Measurements from ENCODE around the gene CSNK1G1. TPM values are rescaled to one million over a fixed set of nuclear protein-coding genes. Genes with fewer than 3 reads are reported as not detected.

Gene CSNK1G1
- total RNA-seq, 1 donor: 34.0 TPM

DNA sequence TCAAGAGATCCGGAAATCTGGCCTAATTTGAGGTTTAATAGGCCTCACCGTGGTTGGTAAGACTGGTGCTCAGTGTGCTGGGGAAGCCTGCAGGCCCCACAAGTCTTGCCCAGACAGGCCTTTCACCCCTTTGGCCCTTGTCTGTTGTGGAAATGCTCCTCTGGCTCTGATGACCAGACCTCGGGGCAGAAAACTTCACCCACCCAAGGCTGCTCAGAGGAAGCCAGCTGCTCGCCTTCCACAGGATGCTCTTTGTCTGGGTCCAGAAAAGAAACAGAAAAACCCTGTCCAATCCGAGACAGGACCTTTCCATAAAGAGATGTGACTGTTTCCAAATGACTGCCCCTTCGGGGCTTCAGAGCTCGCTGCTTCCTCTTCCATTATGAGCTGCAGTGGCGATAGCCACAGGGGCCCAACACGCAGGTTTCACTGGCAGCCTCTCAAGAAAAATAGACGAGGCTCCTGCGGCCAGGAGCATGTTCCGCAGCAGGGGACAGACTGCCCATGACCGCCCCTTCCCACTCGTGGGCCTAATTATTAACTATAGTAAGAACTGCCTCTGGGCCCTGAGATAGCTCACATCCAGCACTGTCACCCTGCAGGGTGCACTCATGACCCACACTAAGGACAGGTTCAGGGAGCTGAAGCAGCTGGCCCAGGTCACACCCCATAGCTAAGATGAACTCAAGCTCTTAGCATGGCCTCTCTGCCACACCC, 211.2 kb downstream of the CSNK1G1 start:
- Histone ChIP-seq H3K27me3 (ENCODE audit: insufficient read depth, low read length) (no peaks in the 10 kb centered on the region), H3K79me2 (ENCODE audit: insufficient read depth, low read length) (no peaks in the 10 kb centered on the region), H3K27ac (ENCODE audit: low read depth, low read length) (no peak overlapping the region), H3K4me2 (ENCODE audit: insufficient read depth, low read length) (no peak overlapping the region), H3K9me3 (ENCODE audit: low read depth, low read length) (no peaks in the 10 kb centered on the region), H2AFZ (ENCODE audit: low read length) (no peak overlapping the region), H4K20me1 (ENCODE audit: insufficient read depth, low read length) (no peaks in the 10 kb centered on the region), H3K4me3 (ENCODE audit: insufficient read depth, low read length) (no peak overlapping the region), H3K4me1 (ENCODE audit: insufficient read depth, low read length) (no peaks in the 10 kb centered on the region), H3K36me3 (ENCODE audit: insufficient read depth, low read length) (peaks cover 25% of the 10 kb centered on the region)
- DNase-seq (ENCODE audit: insufficient read length, low spot score, missing footprints): no peak
- TF ChIP-seq CTCF (IDR thresholded peaks at IDR 0.05; ENCODE audit: extremely low read depth, low read depth, low read length): no peak

GRCh38 chr15:64144192-64144564, 211.8 kb downstream of the CSNK1G1 start:
- H4K20me1 ChIP-seq (ENCODE audit: insufficient read depth, low read length): no peaks in the 10 kb centered on the region
- DNase-seq (ENCODE audit: insufficient read length, low spot score, missing footprints): no peak
- H3K9me3 ChIP-seq (ENCODE audit: low read depth, low read length): no peaks in the 10 kb centered on the region
- H3K27me3 ChIP-seq (ENCODE audit: insufficient read depth, low read length): no peaks in the 10 kb centered on the region
- no peak overlapping the region for H3K4me2 ChIP-seq (ENCODE audit: insufficient read depth, low read length)
- no peaks in the 10 kb centered on the region for H3K4me1 ChIP-seq (ENCODE audit: insufficient read depth, low read length)
- H3K4me3 ChIP-seq (ENCODE audit: insufficient read depth, low read length): no peak overlapping the region
- H3K79me2 ChIP-seq (ENCODE audit: insufficient read depth, low read length): no peaks in the 10 kb centered on the region
- H3K27ac ChIP-seq (ENCODE audit: low read depth, low read length): no peak overlapping the region
- H2AFZ ChIP-seq (ENCODE audit: low read length): no peak overlapping the region
- H3K36me3 ChIP-seq (ENCODE audit: insufficient read depth, low read length): peaks cover 25% of the 10 kb centered on the region
- TF ChIP-seq CTCF (IDR thresholded peaks at IDR 0.05; ENCODE audit: extremely low read depth, low read depth, low read length): no peak

DNA sequence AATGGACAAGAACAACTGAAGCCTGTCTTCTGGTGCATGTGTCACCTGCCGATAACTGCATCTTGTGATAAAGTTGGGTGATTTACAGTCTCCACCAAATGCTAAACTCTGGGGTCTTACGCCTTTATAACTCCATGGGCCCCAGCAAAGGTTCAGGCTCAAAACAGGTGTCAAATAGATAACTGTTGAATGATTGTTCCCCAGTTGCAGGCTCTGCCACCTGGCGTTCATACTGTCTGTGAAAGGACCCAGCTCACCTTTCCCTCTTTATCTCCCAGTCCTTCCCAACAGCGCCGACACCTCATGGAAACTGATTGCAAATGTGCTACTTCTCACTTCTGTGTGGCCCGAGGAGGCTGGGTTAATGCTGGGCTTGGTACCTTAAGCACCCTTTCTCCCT, 212.7 kb downstream of the CSNK1G1 start:
- Histone ChIP-seq H3K9me3 (ENCODE audit: low read depth, low read length) (no peaks in the 10 kb centered on the region), H3K4me1 (ENCODE audit: insufficient read depth, low read length) (no peaks in the 10 kb centered on the region), H3K27ac (ENCODE audit: low read depth, low read length) (no peak overlapping the region), H3K4me2 (ENCODE audit: insufficient read depth, low read length) (no peak overlapping the region), H3K4me3 (ENCODE audit: insufficient read depth, low read length) (no peak overlapping the region), H3K27me3 (ENCODE audit: insufficient read depth, low read length) (no peaks in the 10 kb centered on the region), H2AFZ (ENCODE audit: low read length) (no peak overlapping the region), H3K79me2 (ENCODE audit: insufficient read depth, low read length) (no peaks in the 10 kb centered on the region), H4K20me1 (ENCODE audit: insufficient read depth, low read length) (no peaks in the 10 kb centered on the region), H3K36me3 (ENCODE audit: insufficient read depth, low read length) (peaks cover 31% of the 10 kb centered on the region)
- no peak for TF ChIP-seq CTCF (IDR thresholded peaks at IDR 0.05; ENCODE audit: extremely low read depth, low read depth, low read length)
- no peak for DNase-seq (ENCODE audit: insufficient read length, low spot score, missing footprints)

- H4K20me1 ChIP-seq (ENCODE audit: insufficient read depth, low read length): peaks cover 4% of the 10 kb centered on the region
- H3K4me2 ChIP-seq (ENCODE audit: insufficient read depth, low read length): no peak overlapping the region
- no peak overlapping the region for H2AFZ ChIP-seq (ENCODE audit: low read length)
- no peak overlapping the region for H3K27ac ChIP-seq (ENCODE audit: low read depth, low read length)
- H3K79me2 ChIP-seq (ENCODE audit: insufficient read depth, low read length): no peaks in the 10 kb centered on the region
- peaks cover 44% of the 10 kb centered on the region for H3K36me3 ChIP-seq (ENCODE audit: insufficient read depth, low read length)
- no peaks in the 10 kb centered on the region for H3K27me3 ChIP-seq (ENCODE audit: insufficient read depth, low read length)
- no peaks in the 10 kb centered on the region for H3K9me3 ChIP-seq (ENCODE audit: low read depth, low read length)
- no peak for DNase-seq (ENCODE audit: insufficient read length, low spot score, missing footprints)
- TF ChIP-seq CTCF (IDR thresholded peaks at IDR 0.05; ENCODE audit: extremely low read depth, low read depth, low read length): no peak
- H3K4me1 ChIP-seq (ENCODE audit: insufficient read depth, low read length): no peaks in the 10 kb centered on the region
- no peak overlapping the region for H3K4me3 ChIP-seq (ENCODE audit: insufficient read depth, low read length)
Measured at GRCh38 chr15:64141798-64142512, 214.0 kb downstream of the CSNK1G1 start.

All from osteoblast (primary cell).